ENCODE measurements around the gene KRTAP10-1. TPM values are rescaled to one million over a fixed set of nuclear protein-coding genes. Genes with fewer than 3 reads are reported as not detected.
"Not testable (repeated sequence)": the region's sequence is repeated elsewhere in the genome, so short reads cannot be mapped to it uniquely, and the experiment has no call there.

Gene KRTAP10-1
- total RNA-seq, 2 donors from 2014 or later, result not detected

DNA sequence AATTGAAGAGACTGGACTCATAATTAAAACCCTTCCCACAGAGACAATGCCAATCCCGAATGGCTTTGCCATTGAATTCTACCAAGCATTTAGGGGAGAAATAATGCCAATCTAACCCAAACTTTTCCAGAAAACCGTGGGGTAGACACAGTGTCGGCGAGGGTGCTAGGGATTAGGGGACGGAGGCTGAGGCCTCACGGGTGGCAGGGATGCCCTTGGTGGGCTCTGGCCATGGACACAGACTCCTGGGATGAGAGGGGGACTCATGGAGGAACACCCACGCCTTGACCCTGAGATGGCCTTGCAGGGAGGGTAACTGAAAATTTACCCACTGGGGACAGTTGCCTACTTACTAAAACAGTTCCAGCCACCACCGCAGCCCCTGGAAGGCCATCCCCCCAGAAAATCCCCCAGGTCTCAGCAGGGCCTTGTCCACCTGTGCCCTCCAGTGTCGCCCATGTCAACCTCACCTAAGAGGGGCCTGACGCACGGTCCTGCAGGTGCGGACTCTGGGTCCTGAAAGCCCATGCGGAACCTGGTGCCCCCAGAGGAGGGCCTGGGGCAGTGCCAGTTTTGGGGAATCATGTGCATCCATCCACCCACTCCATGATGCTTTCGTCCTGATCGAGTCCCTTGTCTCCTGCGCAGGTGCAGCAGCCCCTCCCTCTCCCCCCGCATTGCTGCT lies 38.5 kb upstream of the KRTAP10-1 start:
- Histone ChIP-seq H3K4me3 (no peak overlapping the region), H3K36me3 (no peaks in the 10 kb centered on the region), H3K27ac (no peak overlapping the region), H3K9me3 (no peaks in the 10 kb centered on the region), H3K27me3 (no peaks in the 10 kb centered on the region), H3K4me1 (no peaks in the 10 kb centered on the region), H3K9ac (ENCODE audit: low read depth in 2 of 2, low read length in 2 of 2) (no peak overlapping the region)
- intact Hi-C loops (cut with DNase I), result no loop called here
- TF ChIP-seq, protein P1, sequence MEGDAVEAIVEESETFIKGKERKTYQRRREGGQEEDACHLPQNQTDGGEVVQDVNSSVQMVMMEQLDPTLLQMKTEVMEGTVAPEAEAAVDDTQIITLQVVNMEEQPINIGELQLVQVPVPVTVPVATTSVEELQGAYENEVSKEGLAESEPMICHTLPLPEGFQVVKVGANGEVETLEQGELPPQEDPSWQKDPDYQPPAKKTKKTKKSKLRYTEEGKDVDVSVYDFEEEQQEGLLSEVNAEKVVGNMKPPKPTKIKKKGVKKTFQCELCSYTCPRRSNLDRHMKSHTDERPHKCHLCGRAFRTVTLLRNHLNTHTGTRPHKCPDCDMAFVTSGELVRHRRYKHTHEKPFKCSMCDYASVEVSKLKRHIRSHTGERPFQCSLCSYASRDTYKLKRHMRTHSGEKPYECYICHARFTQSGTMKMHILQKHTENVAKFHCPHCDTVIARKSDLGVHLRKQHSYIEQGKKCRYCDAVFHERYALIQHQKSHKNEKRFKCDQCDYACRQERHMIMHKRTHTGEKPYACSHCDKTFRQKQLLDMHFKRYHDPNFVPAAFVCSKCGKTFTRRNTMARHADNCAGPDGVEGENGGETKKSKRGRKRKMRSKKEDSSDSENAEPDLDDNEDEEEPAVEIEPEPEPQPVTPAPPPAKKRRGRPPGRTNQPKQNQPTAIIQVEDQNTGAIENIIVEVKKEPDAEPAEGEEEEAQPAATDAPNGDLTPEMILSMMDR (IDR thresholded peaks at IDR 0.05), result no peak
- DNase-seq, result no peak

DNA sequence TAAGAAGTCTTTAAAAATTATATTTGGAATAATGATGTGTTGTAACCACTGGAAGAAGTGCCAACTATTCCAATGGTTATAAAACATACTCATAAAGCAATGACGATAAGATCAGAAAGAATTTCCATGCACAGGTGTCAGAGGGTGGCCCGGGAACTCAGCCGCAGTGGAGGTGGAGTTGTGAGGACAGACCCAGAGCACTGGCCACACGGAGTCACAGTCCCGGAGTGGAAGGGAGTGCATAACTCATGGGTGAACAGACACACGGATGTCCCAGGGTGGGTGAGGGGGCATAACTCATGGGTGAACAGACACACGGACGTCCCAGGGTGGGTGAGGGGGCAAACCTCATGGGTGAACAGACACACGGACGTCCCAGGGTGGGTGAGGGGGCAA lies 36.0 kb upstream of the KRTAP10-1 start:
- Histone ChIP-seq H3K27ac (no peak overlapping the region), H3K9ac (ENCODE audit: low read depth in 2 of 2, low read length in 2 of 2) (no peak overlapping the region), H3K9me3 (no peaks in the 10 kb centered on the region), H3K36me3 (no peaks in the 10 kb centered on the region), H3K4me1 (no peaks in the 10 kb centered on the region), H3K4me3 (no peak overlapping the region), H3K27me3 (no peaks in the 10 kb centered on the region)
- no peak for DNase-seq
- TF ChIP-seq, protein P1 (IDR thresholded peaks at IDR 0.05), result no peak
- intact Hi-C loops (cut with DNase I), result no loop called here

DNA sequence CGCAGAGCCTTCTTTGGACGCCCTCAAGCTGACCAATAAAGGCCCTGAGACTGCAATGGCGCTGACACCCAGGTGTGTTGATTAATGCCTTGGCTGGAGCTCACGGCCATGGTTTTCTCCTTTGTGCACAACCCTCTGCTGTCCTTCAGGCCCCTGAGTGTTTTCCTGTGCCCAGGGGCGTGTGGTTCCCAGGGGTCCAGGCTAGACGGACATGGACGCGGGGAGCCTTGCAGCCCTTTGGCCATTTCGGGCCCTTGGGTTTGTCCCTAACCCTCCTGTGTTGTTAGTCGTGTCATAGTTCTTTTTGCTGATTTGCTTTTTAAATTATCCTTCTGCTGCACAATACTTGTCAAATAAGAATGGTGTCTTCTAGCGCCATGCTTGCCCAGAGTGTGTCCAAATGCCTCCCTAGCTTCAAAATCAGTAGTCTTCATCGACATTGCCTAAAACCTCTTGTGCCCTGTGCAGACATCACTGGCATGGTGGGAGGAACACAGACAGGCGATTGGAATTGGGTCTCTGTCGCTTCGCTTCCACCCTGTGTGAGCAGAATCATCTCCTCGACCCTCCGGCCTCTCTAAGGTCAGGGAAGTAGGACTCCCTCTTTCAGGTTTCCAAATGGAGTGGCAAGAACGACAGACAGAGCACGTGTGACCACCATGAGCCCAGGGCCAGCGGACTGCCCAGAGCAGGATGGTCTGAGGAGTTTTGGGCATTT lies 35.5 kb upstream of the KRTAP10-1 start:
- H3K27me3 ChIP-seq, result no peaks in the 10 kb centered on the region
- TF ChIP-seq, protein P1 (IDR thresholded peaks at IDR 0.05), result no peak
- intact Hi-C loops (cut with DNase I), result no loop called here
- H3K4me3 ChIP-seq, result no peak overlapping the region
- no peaks in the 10 kb centered on the region for H3K9me3 ChIP-seq
- H3K36me3 ChIP-seq, result no peaks in the 10 kb centered on the region
- no peak for DNase-seq
- no peak overlapping the region for H3K27ac ChIP-seq
- H3K9ac ChIP-seq (ENCODE audit: low read depth in 2 of 2, low read length in 2 of 2), result no peak overlapping the region
- no peaks in the 10 kb centered on the region for H3K4me1 ChIP-seq

DNA sequence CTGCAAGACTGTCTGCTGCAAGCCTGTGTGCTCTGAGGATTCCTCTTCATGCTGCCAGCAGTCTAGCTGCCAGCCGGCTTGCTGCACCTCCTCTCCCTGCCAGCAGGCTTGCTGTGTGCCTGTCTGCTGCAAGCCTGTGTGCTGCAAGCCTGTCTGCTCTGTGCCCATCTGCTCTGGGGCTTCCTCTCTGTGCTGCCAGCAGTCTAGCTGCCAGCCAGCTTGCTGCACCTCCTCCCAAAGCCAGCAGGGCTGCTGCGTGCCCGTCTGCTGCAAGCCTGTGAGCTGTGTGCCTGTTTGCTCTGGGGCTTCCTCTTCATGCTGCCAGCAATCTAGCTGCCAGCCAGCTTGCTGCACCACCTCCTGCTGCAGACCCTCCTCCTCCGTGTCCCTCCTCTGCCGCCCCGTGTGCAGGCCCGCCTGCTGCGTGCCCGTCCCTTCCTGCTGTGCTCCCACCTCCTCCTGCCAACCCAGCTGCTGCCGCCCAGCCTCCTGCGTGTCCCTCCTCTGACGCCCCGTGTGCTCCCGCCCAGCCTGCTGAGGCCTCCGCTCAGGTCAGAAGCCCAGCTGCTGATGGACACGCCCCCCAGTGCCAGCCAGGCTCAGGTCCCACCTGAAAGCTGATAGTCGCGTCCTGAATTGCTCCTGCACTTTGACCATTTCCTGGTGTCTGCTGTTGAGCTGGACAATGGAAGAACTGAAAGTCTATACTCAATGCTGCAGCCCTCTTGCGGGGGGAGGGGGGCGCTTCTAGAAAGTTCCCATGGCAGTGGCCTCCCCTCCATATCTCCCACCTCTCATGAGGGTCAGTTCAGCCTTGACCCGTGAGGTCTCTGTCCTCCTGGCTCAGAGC lies 34.7 kb upstream of the KRTAP10-1 start:
- TF ChIP-seq, protein P1 (IDR thresholded peaks at IDR 0.05), result no peak
- Histone ChIP-seq H3K9me3 (no peaks in the 10 kb centered on the region), H3K4me3 (peak overlapping the region; percentile 12), H3K9ac (ENCODE audit: low read depth in 2 of 2, low read length in 2 of 2) (no peak overlapping the region), H3K27me3 (no peaks in the 10 kb centered on the region), H3K4me1 (no peaks in the 10 kb centered on the region), H3K27ac (no peak overlapping the region), H3K36me3 (no peaks in the 10 kb centered on the region)
- intact Hi-C loops (cut with DNase I), result no loop called here
- peak; percentile 72 for DNase-seq

DNA sequence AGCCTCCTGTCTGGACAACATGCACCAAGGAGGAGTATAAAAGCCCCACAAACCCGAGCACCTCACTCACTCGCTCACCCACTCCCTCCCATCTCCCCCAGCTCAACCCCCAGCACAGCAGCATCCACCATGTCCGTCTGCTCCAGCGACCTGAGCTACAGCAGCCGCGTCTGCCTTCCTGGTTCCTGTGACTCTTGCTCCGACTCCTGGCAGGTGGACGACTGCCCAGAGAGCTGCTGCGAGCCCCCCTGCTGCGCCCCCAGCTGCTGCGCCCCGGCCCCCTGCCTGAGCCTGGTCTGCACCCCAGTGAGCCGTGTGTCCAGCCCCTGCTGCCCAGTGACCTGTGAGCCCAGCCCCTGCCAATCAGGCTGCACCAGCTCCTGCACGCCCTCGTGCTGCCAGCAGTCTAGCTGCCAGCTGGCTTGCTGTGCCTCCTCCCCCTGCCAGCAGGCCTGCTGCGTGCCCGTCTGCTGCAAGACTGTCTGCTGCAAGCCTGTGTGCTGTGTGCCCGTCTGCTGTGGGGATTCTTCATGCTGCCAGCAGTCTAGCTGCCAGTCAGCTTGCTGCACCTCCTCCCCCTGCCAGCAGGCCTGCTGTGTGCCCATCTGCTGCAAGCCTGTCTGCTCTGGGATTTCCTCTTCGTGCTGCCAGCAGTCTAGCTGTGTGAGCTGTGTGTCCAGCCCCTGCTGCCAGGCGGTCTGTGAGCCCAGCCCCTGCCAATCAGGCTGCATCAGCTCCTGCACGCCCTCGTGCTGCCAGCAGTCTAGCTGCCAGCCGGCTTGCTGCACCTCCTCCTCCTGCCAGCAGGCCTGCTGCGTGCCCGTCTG lies 33.8 kb upstream of the KRTAP10-1 start, which contains the start of gene KRTAP10-4:
KRTAP10-4 (plus strand) TSS at position 100 of the 827 bp plus-strand sequence; CDS start at position 130, 30 bp downstream.
- not testable (repeated sequence) for H3K27me3 ChIP-seq; DNase-seq; H3K9ac ChIP-seq (ENCODE audit: low read depth in 2 of 2, low read length in 2 of 2)

More for the DNA sequence above, 33.8 kb upstream of the KRTAP10-1 start, which contains the start of gene KRTAP10-4:
- H3K27ac ChIP-seq; intact Hi-C loops (cut with DNase I); H3K36me3 ChIP-seq; H3K4me1 ChIP-seq; H3K9me3 ChIP-seq: not testable (repeated sequence)
- H3K4me3 ChIP-seq, result peak within 1 kb of the TSS; percentile 12

Data from colonic mucosa (tissue), 4 donors.